ENCODE results near the gene NTRK2. TPM values are rescaled to one million over a fixed set of nuclear protein-coding genes. Genes with fewer than 3 reads are reported as not detected.
A peak's percentile ranks its signal among the peaks of the same experiment; 100 is the strongest.

NTRK2 gene
- total and polyA plus RNA-seq, 2 donors, result 2.7 to 5.0 TPM

GRCh38 chr9:84697509-84698114 is 28.1 kb downstream of the NTRK2 start:
- 32% methylated on average over 4 of the region's 4 CpGs for WGBS

DNA sequence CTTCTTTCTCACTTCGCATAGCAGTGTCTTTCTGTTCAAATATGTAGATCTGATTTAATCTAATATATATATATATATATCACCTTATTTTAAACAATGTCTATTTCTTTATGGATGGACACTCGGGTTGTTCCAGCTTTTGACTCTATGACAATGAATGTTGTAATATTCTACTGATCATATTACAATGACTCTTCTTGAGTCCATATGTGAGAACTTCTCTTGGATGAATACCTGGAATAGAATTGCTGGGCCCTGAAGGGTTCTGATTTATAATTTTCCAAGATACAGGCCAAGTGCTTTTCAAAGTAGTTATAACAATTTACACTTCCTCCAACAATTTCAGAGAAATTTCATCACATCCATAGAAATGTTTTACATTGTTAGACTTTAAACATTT is 28.8 kb downstream of the NTRK2 start:
- no peaks in the 10 kb centered on the region for H3K27me3 ChIP-seq (ENCODE audit: control insufficient read depth in 2 of 2, insufficient read depth in 1 of 2, low read length in 1 of 2)
- no peaks in the 10 kb centered on the region for H3K36me3 ChIP-seq (ENCODE audit: control insufficient read depth in 2 of 2, insufficient read depth in 2 of 2, low read length in 1 of 2)
- no peak overlapping the region for H3K4me3 ChIP-seq (ENCODE audit: low read length in 2 of 2)
- 89% methylated on average over 2 of the region's 2 CpGs for WGBS
- H3K27ac ChIP-seq (ENCODE audit: low read depth in 1 of 2, low read length in 1 of 2), result no peak overlapping the region
- H3K9me3 ChIP-seq (ENCODE audit: control insufficient read depth in 2 of 2, insufficient read depth in 1 of 2, low read length in 1 of 2), result no peaks in the 10 kb centered on the region
- no peaks in the 10 kb centered on the region for H3K4me1 ChIP-seq (ENCODE audit: control insufficient read depth in 2 of 2, insufficient read depth in 2 of 2, low read length in 2 of 2)
- DNase-seq (ENCODE audit: low read depth in 6 of 9, low spot score in 9 of 9), result no peak

More at GRCh38 chr9:84697509-84698114, 28.1 kb downstream of the NTRK2 start:
- no peaks in the 10 kb centered on the region for H3K4me1 ChIP-seq (ENCODE audit: control insufficient read depth in 2 of 2, insufficient read depth in 2 of 2, low read length in 2 of 2)
- H3K4me3 ChIP-seq (ENCODE audit: low read length in 2 of 2), result no peak overlapping the region
- no peak overlapping the region for H3K27ac ChIP-seq (ENCODE audit: low read depth in 1 of 2, low read length in 1 of 2)
- H3K9me3 ChIP-seq (ENCODE audit: control insufficient read depth in 2 of 2, insufficient read depth in 1 of 2, low read length in 1 of 2), result no peaks in the 10 kb centered on the region
- no peaks in the 10 kb centered on the region for H3K27me3 ChIP-seq (ENCODE audit: control insufficient read depth in 2 of 2, insufficient read depth in 1 of 2, low read length in 1 of 2)
- DNase-seq (ENCODE audit: low read depth in 6 of 9, low spot score in 9 of 9), result peak in 6 of 9 donors; percentile 1 to 26 (median 4)
- H3K36me3 ChIP-seq (ENCODE audit: control insufficient read depth in 2 of 2, insufficient read depth in 2 of 2, low read length in 1 of 2), result no peaks in the 10 kb centered on the region

DNA sequence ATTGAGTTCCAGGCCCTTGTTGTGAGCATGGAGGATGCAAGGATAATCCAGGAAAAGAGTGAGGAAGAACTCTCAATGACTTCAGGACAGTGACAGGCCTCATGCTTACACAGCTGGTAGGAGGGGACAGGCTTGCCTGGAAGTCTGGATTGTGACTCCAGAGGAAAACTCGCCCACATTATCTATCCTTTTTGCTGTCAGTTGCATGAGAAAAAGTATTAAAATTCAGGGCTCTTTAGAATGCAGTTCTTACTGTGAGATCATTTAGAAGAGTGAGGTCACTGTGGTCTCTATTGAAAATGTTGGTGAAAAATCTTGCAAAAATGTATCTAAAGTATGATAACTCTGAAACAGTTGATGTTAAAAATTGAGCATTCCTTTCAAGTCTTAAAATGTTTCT is 30.5 kb downstream of the NTRK2 start:
- Histone ChIP-seq H3K36me3 (ENCODE audit: control insufficient read depth in 2 of 2, insufficient read depth in 2 of 2, low read length in 1 of 2) (no peaks in the 10 kb centered on the region), H3K9me3 (ENCODE audit: control insufficient read depth in 2 of 2, insufficient read depth in 1 of 2, low read length in 1 of 2) (no peaks in the 10 kb centered on the region), H3K4me3 (ENCODE audit: low read length in 2 of 2) (no peak overlapping the region), H3K27me3 (ENCODE audit: control insufficient read depth in 2 of 2, insufficient read depth in 1 of 2, low read length in 1 of 2) (no peaks in the 10 kb centered on the region), H3K27ac (ENCODE audit: low read depth in 1 of 2, low read length in 1 of 2) (no peak overlapping the region), H3K4me1 (ENCODE audit: control insufficient read depth in 2 of 2, insufficient read depth in 2 of 2, low read length in 2 of 2) (no peaks in the 10 kb centered on the region)
- no peak for DNase-seq (ENCODE audit: low read depth in 6 of 9, low spot score in 9 of 9)
- WGBS, result 90% methylated on average over 1 of the region's 1 CpG

DNA sequence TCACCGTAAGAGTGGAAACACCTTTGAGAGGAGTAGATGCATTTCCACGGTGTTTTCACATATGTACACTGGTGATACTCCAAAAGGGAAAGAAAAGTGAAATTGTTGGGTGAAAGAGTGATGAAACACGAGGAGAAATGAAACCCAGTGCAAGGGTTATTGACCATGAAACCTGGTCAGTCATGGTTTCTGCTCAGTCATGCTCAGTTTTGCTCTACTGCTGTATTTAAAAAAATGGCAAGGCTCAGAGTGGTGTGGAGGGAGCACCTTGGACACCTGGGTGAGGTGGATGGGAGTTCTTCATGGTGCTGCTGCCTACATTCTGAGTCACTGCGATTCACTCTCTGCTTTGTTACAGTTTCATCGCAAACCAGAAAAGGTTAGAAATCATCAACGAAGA is 32.3 kb downstream of the NTRK2 start:
- WGBS, result 91% methylated on average over 6 of the region's 6 CpGs
- Histone ChIP-seq H3K9me3 (ENCODE audit: control insufficient read depth in 2 of 2, insufficient read depth in 1 of 2, low read length in 1 of 2) (no peaks in the 10 kb centered on the region), H3K27me3 (ENCODE audit: control insufficient read depth in 2 of 2, insufficient read depth in 1 of 2, low read length in 1 of 2) (no peaks in the 10 kb centered on the region), H3K4me1 (ENCODE audit: control insufficient read depth in 2 of 2, insufficient read depth in 2 of 2, low read length in 2 of 2) (no peaks in the 10 kb centered on the region), H3K36me3 (ENCODE audit: control insufficient read depth in 2 of 2, insufficient read depth in 2 of 2, low read length in 1 of 2) (no peaks in the 10 kb centered on the region), H3K4me3 (ENCODE audit: low read length in 2 of 2) (no peak overlapping the region), H3K27ac (ENCODE audit: low read depth in 1 of 2, low read length in 1 of 2) (no peak overlapping the region)
- no peak for DNase-seq (ENCODE audit: low read depth in 6 of 9, low spot score in 9 of 9)

DNA sequence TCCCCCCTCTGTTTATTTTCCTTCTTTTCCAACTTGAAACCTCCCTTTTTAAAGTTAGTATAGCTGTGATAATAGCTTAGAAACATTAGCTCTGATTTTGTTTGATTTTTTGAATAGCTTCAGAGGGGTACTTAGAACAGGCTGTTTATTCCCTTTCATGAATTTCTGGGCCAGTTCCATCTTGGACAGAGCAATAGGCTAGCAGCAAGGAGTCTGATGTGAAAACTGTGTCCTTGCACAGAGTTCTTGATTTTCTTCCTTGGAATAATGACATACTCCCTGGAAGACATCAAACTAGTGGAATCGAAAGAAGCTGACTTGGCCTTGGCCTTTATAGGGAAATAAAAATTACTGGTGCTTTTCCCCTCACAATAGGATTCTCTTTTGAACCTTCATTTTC is 32.9 kb downstream of the NTRK2 start:
- H3K36me3 ChIP-seq (ENCODE audit: control insufficient read depth in 2 of 2, insufficient read depth in 2 of 2, low read length in 1 of 2), result no peaks in the 10 kb centered on the region
- no peak overlapping the region for H3K4me3 ChIP-seq (ENCODE audit: low read length in 2 of 2)
- H3K4me1 ChIP-seq (ENCODE audit: control insufficient read depth in 2 of 2, insufficient read depth in 2 of 2, low read length in 2 of 2), result no peaks in the 10 kb centered on the region
- no peaks in the 10 kb centered on the region for H3K9me3 ChIP-seq (ENCODE audit: control insufficient read depth in 2 of 2, insufficient read depth in 1 of 2, low read length in 1 of 2)
- no peaks in the 10 kb centered on the region for H3K27me3 ChIP-seq (ENCODE audit: control insufficient read depth in 2 of 2, insufficient read depth in 1 of 2, low read length in 1 of 2)
- DNase-seq (ENCODE audit: low read depth in 6 of 9, low spot score in 9 of 9), result no peak
- no peak overlapping the region for H3K27ac ChIP-seq (ENCODE audit: low read depth in 1 of 2, low read length in 1 of 2)
- 90% methylated on average over 1 of the region's 1 CpG for WGBS

DNA sequence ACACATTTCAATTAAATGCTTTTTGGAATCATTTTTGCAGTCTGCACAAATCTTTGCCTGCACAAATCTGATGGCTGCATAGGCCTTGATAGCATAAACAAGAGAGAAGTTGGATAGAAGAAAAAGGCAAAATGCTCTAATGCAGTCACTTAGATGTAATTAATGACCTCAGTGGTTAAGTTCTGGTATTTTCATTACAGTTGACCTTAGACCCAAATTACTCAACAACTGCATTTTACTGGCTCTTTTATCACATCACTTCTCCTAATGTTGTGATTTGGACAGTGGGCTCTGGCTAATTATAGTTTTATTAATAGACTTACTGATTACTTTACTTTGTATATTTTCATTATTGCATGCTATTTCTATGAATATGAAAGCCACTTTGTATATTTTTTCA is 34.3 kb downstream of the NTRK2 start:
- Histone ChIP-seq H3K36me3 (ENCODE audit: control insufficient read depth in 2 of 2, insufficient read depth in 2 of 2, low read length in 1 of 2) (no peaks in the 10 kb centered on the region), H3K27me3 (ENCODE audit: control insufficient read depth in 2 of 2, insufficient read depth in 1 of 2, low read length in 1 of 2) (no peaks in the 10 kb centered on the region), H3K4me1 (ENCODE audit: control insufficient read depth in 2 of 2, insufficient read depth in 2 of 2, low read length in 2 of 2) (no peaks in the 10 kb centered on the region), H3K27ac (ENCODE audit: low read depth in 1 of 2, low read length in 1 of 2) (no peak overlapping the region), H3K4me3 (ENCODE audit: low read length in 2 of 2) (no peak overlapping the region), H3K9me3 (ENCODE audit: control insufficient read depth in 2 of 2, insufficient read depth in 1 of 2, low read length in 1 of 2) (no peaks in the 10 kb centered on the region)
- DNase-seq (ENCODE audit: low read depth in 6 of 9, low spot score in 9 of 9), result no peak

- Histone ChIP-seq H3K4me1 (ENCODE audit: control insufficient read depth in 2 of 2, insufficient read depth in 2 of 2, low read length in 2 of 2) (no peaks in the 10 kb centered on the region), H3K36me3 (ENCODE audit: control insufficient read depth in 2 of 2, insufficient read depth in 2 of 2, low read length in 1 of 2) (no peaks in the 10 kb centered on the region), H3K4me3 (ENCODE audit: low read length in 2 of 2) (no peak overlapping the region), H3K9me3 (ENCODE audit: control insufficient read depth in 2 of 2, insufficient read depth in 1 of 2, low read length in 1 of 2) (no peaks in the 10 kb centered on the region), H3K27me3 (ENCODE audit: control insufficient read depth in 2 of 2, insufficient read depth in 1 of 2, low read length in 1 of 2) (no peaks in the 10 kb centered on the region), H3K27ac (ENCODE audit: low read depth in 1 of 2, low read length in 1 of 2) (no peak overlapping the region)
- DNase-seq (ENCODE audit: low read depth in 6 of 9, low spot score in 9 of 9), result no peak
- 88% methylated on average over 5 of the region's 5 CpGs for WGBS
These were observed 35.6 kb downstream of the NTRK2 start for GRCh38 chr9:84705128-84705527.

DNA sequence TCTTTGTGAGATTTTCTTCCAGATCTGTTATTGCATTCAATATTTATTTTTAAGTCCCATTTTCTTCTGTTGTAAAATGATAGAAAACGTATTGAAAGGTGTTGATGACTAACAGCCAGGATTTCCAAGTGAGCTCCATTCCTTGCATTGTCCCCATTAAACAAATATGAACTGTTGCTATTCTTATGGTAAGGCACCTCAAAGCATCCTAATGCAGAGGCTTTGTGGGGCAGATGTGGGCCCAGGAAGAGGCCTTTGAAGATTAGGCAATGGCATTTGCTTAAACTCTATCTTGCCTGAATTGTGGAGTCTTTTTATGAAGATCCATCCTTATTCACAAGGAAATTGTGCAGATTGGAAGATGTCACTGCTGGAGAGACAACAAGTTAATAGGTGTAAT is 38.9 kb downstream of the NTRK2 start:
- no peaks in the 10 kb centered on the region for H3K4me1 ChIP-seq (ENCODE audit: control insufficient read depth in 2 of 2, insufficient read depth in 2 of 2, low read length in 2 of 2)
- H3K4me3 ChIP-seq (ENCODE audit: low read length in 2 of 2), result no peak overlapping the region
- WGBS, result 92% methylated on average over 1 of the region's 1 CpG
- H3K27ac ChIP-seq (ENCODE audit: low read depth in 1 of 2, low read length in 1 of 2), result no peak overlapping the region
- H3K9me3 ChIP-seq (ENCODE audit: control insufficient read depth in 2 of 2, insufficient read depth in 1 of 2, low read length in 1 of 2), result no peaks in the 10 kb centered on the region
- no peaks in the 10 kb centered on the region for H3K36me3 ChIP-seq (ENCODE audit: control insufficient read depth in 2 of 2, insufficient read depth in 2 of 2, low read length in 1 of 2)
- DNase-seq (ENCODE audit: low read depth in 6 of 9, low spot score in 9 of 9), result no peak
- H3K27me3 ChIP-seq (ENCODE audit: control insufficient read depth in 2 of 2, insufficient read depth in 1 of 2, low read length in 1 of 2), result no peaks in the 10 kb centered on the region

- no peak overlapping the region for H3K27ac ChIP-seq (ENCODE audit: low read depth in 1 of 2, low read length in 1 of 2)
- H3K4me1 ChIP-seq (ENCODE audit: control insufficient read depth in 2 of 2, insufficient read depth in 2 of 2, low read length in 2 of 2), result no peaks in the 10 kb centered on the region
- DNase-seq (ENCODE audit: low read depth in 6 of 9, low spot score in 9 of 9), result no peak
- no peaks in the 10 kb centered on the region for H3K9me3 ChIP-seq (ENCODE audit: control insufficient read depth in 2 of 2, insufficient read depth in 1 of 2, low read length in 1 of 2)
- 82% methylated on average over 1 of the region's 1 CpG for WGBS
- no peaks in the 10 kb centered on the region for H3K36me3 ChIP-seq (ENCODE audit: control insufficient read depth in 2 of 2, insufficient read depth in 2 of 2, low read length in 1 of 2)
- H3K27me3 ChIP-seq (ENCODE audit: control insufficient read depth in 2 of 2, insufficient read depth in 1 of 2, low read length in 1 of 2), result no peaks in the 10 kb centered on the region
- no peak overlapping the region for H3K4me3 ChIP-seq (ENCODE audit: low read length in 2 of 2)
These were observed 39.5 kb downstream of the NTRK2 start for GRCh38 chr9:84709056-84709455.
